ENCODE measurements around the gene AGFG1. TPM values are rescaled to one million over a fixed set of nuclear protein-coding genes. Genes with fewer than 3 reads are reported as not detected.

The AGFG1 gene
- total and polyA plus RNA-seq, 9 donors = 21.3 to 78.9 (median 49.9) TPM

- WGBS, 3 donors = 79 to 82% (median 81%) methylated on average over 3 of the region's 3 CpGs
- DNase-seq = no peak
These were observed 11.1 kb upstream of the AGFG1 start for GRCh38 chr2:227460833-227461232.

GRCh38 chr2:227461811-227462461 is 10.0 kb upstream of the AGFG1 start:
- Histone ChIP-seq H3K9me3 (no peaks in the 10 kb centered on the region), H3K4me1 (ENCODE audit: insufficient read depth) (peaks cover 10% of the 10 kb centered on the region), H3K4me3 (no peak overlapping the region), H3K36me3 (no peaks in the 10 kb centered on the region), H3K27me3 (no peaks in the 10 kb centered on the region), H3K27ac (no peak overlapping the region)
- WGBS, 3 donors = 87 to 94% (median 90%) methylated on average over 4 of the region's 4 CpGs
- intact Hi-C loops (cut with DNase I) = no loop called here
- TF ChIP-seq CTCF (IDR thresholded peaks at IDR 0.05) (no peak), EP300 (IDR thresholded peaks at IDR 0.05) (no peak), POLR2A (IDR thresholded peaks at IDR 0.05) (no peak)
- no peak for DNase-seq

More at GRCh38 chr2:227460833-227461232, 11.1 kb upstream of the AGFG1 start:
- H3K4me1 ChIP-seq (ENCODE audit: insufficient read depth) = peaks cover 2% of the 10 kb centered on the region
- TF ChIP-seq POLR2A (IDR thresholded peaks at IDR 0.05) (no peak), CTCF (IDR thresholded peaks at IDR 0.05) (no peak), EP300 (IDR thresholded peaks at IDR 0.05) (no peak)
- H3K4me3 ChIP-seq = no peak overlapping the region
- H3K27me3 ChIP-seq = no peaks in the 10 kb centered on the region
- no peaks in the 10 kb centered on the region for H3K9me3 ChIP-seq
- H3K36me3 ChIP-seq = no peaks in the 10 kb centered on the region
- intact Hi-C loops (cut with DNase I) = no loop called here
- H3K27ac ChIP-seq = no peak overlapping the region

DNA sequence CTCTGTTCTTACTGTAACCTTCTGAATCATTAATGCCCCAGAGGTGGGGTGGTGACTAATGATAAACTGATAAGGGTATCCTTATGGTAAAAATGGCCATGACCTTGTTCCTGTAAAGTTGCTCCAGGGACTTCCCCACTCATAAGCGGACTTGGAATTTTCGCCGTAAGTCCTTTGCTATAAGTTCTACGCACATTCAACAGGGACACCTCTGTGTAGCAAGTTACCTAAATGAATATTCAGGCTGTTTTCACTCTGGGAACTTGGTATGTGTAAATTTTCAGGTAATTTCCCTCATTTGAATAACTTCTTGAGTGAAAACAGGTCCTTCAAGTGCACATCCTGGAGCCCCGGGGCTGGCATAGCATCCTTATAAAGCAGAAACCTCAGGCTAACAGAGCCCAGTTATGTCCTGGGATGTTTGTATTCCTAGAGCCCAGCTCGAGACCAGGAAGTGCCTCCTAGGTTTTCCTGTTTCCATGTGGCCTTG is 9.4 kb upstream of the AGFG1 start:
- no peak for DNase-seq
- no peaks in the 10 kb centered on the region for H3K36me3 ChIP-seq
- H3K27me3 ChIP-seq = no peaks in the 10 kb centered on the region
- intact Hi-C loops (cut with DNase I) = no loop called here
- no peak overlapping the region for H3K4me3 ChIP-seq
- H3K9me3 ChIP-seq = no peaks in the 10 kb centered on the region
- WGBS, 3 donors = 84 to 85% (median 84%) methylated on average over 6 of the region's 6 CpGs
- H3K4me1 ChIP-seq (ENCODE audit: insufficient read depth) = peaks cover 11% of the 10 kb centered on the region
- TF ChIP-seq CTCF (IDR thresholded peaks at IDR 0.05) (no peak), EP300 (IDR thresholded peaks at IDR 0.05) (no peak)
- no peak overlapping the region for H3K27ac ChIP-seq

GRCh38 chr2:227462972-227463931 is 8.7 kb upstream of the AGFG1 start:
- intact Hi-C loops (cut with DNase I) = no loop called here
- Histone ChIP-seq H3K4me1 (ENCODE audit: insufficient read depth) (peaks cover 11% of the 10 kb centered on the region), H3K27me3 (no peaks in the 10 kb centered on the region), H3K9me3 (no peaks in the 10 kb centered on the region), H3K4me3 (no peak overlapping the region), H3K27ac (no peak overlapping the region), H3K36me3 (no peaks in the 10 kb centered on the region)
- no peak for DNase-seq
- 85 to 88% (median 85%) methylated on average over 13 of the region's 13 CpGs for whole genome bisulfite sequencing, 3 donors
- no peak for TF ChIP-seq CTCF (IDR thresholded peaks at IDR 0.05)
- no peak for TF ChIP-seq EP300 (IDR thresholded peaks at IDR 0.05)
- TF ChIP-seq POLR2A (IDR thresholded peaks at IDR 0.05) = no peak
